COLO829 (cell line): ENCODE results near the gene ARHGAP10.
"Not testable (repeated sequence)": the region's sequence is repeated elsewhere in the genome, so short reads cannot be mapped to it uniquely, and the experiment has no call there.

Experiments used
- DNase-seq: peaks from one replicate; pipeline ENCODE4 v3.0.0; 2012; ENCODE audit warnings: low spot score

ARHGAP10 gene

GRCh38 chr4:147853706-147854105, 121.8 kb downstream of the ARHGAP10 start:
- no peak for DNase-seq

DNA sequence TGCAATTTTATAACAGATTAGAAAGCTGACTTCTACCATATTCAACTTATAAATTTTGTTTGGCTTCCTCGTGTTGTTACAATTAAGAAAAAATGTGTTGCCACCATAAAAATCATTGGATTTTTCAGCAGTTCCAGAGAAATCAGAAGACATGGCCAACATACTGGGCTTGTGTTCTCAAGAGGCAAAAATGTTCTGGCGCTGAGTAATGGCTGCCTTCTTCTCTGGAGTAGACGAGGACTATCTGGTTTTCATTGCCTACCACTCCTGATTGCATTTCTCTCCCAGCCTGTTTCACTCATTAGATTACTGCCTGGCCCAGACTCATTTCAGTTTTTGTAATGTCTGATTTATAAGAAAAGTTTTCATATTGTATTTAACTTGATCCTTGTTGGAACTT, 122.3 kb downstream of the ARHGAP10 start:
- DNase-seq, result no peak

- no peak for DNase-seq
Measured at GRCh38 chr4:147855571-147856009, 123.7 kb downstream of the ARHGAP10 start.

DNA sequence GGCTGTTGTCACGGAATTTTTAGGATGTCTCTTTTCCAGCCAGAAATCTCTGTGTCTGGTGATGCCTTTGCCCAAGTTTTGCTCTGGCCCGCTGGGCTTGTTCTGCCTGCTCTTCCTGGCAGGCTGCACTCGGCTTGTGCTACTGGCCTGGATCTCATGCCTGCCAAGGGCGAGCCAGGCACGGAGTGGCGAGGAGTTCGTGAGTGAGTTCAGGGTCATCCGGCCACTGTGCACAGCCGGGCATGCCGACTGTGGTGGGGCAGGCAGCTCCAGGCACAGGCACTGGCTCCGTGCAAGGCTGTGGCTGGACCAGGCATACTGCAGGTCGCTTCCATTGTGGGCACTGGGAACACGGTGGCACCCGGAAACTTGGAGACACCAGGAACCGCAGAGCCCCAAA, 129.1 kb downstream of the ARHGAP10 start:
- DNase-seq, result no peak

DNA sequence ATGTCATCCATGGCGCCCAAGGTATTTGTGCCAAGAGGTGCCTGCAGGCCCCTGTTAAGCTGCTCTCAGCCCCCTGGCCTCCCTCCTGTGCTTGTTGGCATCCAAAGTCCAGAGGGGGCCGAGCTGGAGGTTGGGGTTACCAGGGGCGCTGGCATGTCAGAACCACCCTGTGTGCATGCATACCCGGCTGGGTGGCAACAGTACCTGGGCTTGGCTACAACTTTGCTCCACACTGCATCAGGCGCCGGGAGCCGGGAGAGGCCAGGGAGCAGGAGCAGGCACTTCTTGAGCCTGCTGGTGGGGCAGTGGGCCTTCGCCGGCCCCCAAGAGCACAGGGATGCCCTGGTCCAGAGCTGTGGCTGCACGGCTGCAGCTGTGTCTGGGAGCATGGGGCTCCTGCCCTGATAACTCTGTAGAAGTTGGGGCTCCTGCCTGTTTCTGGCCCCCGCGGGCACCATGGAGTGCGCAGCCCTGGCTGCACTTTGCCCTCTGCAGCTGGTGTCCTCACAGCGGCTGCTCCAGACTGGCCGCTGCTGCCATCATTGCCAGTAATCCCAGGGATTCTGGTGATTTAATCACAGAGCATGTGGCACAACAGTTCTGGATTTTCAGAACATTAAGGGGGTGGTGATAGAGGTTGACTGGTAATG, 130.3 kb downstream of the ARHGAP10 start:
- no peak for DNase-seq

DNA sequence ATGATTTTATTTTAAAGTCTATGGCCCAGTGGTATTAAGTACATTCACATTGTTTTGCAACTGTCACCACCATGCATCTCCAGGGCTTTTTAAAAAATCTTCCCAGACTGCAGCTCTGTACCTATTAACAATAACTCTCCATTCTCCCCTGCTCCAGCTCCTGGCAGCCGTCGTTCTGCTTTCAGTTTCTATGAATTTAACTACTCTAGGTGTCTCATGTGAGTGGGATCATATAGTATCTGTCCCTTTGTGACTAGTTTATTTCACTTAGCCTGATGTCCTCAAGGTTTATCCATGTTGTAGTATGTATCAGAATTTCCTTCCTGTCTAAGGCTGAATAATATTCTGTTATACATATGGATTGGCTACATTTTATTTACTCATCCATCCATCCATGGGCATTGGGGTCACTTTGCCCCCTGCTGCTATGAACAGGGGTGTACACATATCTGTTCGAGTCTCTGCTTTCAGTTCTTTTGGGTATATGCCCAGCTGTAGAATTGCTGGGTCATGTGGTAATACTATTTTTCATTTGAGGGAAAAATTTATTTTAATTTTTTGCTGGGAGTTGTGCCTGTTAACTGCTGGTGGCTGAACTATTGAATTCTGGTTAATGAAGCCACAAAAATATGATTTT, 131.3 kb downstream of the ARHGAP10 start:
- DNase-seq, result no peak

- DNase-seq, result no peak
Measured at GRCh38 chr4:147863808-147864472, 132.1 kb downstream of the ARHGAP10 start.

- no peak for DNase-seq
Measured at GRCh38 chr4:147864607-147865006, 132.7 kb downstream of the ARHGAP10 start.

GRCh38 chr4:147865926-147866325, 134.0 kb downstream of the ARHGAP10 start:
- DNase-seq, result no peak

GRCh38 chr4:147866532-147867271, 134.8 kb downstream of the ARHGAP10 start:
- DNase-seq, result peak; percentile 84

DNA sequence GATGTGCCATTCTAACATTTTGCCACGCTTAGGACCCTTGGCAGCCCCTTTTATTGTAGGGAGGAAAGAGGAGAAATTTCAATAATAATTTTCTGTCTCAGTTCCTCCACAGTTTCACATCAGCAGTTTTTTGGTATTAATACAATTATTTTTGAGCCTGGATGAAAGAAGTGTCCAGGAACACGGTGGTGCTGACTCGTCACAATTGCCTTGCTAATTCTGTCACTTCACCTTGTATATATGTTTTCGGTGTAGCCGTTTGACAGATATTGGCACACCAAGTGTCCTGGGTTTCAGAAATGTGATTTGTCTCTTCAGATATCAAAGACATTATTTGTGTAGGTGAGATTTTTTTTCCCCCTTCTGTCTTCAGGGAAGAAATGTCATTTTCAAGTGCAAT, 142.2 kb downstream of the ARHGAP10 start:
- DNase-seq, result no peak

- no peak for DNase-seq
Measured at GRCh38 chr4:147877308-147877771, 145.5 kb downstream of the ARHGAP10 start.

GRCh38 chr4:147879676-147880075, 147.8 kb downstream of the ARHGAP10 start:
- no peak for DNase-seq

DNA sequence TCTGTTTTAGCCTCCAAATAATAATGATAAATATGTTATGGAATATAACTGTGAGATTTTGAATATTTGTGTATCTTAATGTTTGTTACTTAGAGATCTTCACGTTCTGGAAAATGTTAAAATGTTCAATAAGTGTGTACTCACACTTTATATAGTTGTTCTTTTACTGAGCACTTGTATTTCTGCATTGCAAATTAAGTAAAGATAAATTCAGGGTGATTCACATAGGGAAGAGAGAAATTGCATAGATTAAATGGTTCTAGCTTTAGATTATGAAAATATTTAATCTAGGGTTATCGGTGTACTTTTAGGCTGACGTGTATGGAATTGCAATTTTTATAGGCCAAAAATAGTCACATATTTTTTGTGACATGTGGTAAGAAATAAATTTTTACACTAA, 148.6 kb downstream of the ARHGAP10 start:
- no peak for DNase-seq

GRCh38 chr4:147884536-147884935, 152.6 kb downstream of the ARHGAP10 start:
- DNase-seq, result no peak

GRCh38 chr4:147885216-147885615, 153.3 kb downstream of the ARHGAP10 start:
- not testable (repeated sequence) for DNase-seq

DNA sequence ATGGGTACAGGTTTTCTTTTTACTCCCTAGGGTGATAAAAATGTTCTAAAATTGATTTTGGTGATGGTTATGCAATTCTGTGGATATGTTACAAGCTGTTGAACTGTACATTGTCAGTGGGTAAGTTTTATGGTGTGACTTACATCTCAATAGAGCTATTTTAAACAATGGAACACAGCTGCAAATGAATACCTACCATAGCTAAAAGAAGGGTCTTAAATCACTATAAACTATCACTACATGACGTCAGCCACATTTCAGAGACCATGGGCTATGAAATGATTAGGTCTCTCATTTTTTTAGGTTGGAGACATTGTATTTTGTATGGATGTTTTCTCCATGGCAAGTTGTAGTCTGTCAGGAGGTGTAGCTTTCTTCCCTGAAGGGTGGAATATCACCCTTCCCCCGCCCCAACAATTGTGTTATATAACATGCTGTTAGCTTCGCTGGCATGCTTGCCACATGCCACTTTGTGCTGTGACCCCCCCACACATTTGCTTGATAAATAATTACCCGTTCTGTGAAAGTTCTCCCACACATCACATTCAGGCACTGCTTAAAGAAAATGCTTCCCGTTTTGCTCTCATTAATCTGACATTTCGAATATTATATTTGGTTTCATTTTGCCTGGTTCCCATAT, 159.7 kb downstream of the ARHGAP10 start:
- DNase-seq, result no peak

GRCh38 chr4:147899512-147899911, 167.6 kb downstream of the ARHGAP10 start:
- no peak for DNase-seq

DNA sequence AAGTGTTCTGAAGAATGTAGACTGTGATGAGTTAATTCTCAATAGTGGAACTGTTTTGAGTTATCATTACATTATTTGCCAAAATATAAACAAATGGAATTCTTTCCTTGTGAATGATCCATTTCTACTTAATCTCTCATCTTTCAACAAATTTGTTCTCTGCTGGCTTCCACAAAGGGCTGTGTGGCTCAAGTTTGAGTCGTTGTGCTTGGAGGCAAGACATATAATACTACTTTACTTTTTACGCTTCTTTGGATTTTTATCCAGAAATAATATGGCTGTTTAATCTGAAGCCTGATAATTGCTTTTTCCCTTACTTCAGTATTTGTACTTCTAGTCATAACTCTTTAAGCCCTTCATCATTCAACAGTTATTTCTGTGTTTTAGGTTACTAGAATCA, 169.5 kb downstream of the ARHGAP10 start:
- no peak for DNase-seq

- no peak for DNase-seq
Measured at GRCh38 chr4:147901916-147902315, 170.0 kb downstream of the ARHGAP10 start.

GRCh38 chr4:147909225-147909624, 177.3 kb downstream of the ARHGAP10 start:
- DNase-seq, result peak; percentile 26

DNA sequence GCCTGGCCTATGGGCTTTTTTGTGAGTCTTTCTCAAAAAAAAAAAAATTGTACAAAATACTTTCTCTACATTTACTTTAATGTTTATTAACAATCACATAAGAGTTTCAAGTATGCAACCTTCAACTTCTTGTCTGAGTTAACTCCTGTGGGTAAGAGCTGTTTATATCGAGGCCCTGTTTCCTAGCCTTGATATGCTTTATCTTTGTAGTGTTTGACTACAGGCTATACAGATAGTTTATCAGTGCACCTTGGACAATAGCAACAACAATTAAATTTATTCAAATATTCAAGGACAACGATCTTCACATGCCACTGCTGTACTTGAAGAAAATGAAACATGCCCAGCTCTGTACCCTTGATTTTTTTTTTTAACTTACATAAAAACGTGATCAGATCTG, 178.4 kb downstream of the ARHGAP10 start:
- DNase-seq, result no peak
